Peyer's patch (tissue), 4 donors: ENCODE measurements around the gene FOXK1.

Source experiments
- CTCF ChIP-seq, 6 experiments: fragments of 450-650 bp in 4 of 6; fragments of 200-600 bp in 2 of 6; sonication (generic) in 1 of 6; IDR thresholded peaks; one replicate each; pipeline ENCODE4 v1.5.1; 2017 to 2019; ENCODE audit warnings: antibody characterized with exemption in 6 of 6, mild to moderate bottlenecking in 3 of 6, moderate library complexity in 1 of 6
- POLR2A ChIP-seq, 2 donors: fragments of 450-650 bp; IDR thresholded peaks; one replicate each; pipeline ENCODE4 v1.5.1; 2017; ENCODE audit warnings: antibody characterized with exemption in 2 of 2, mild to moderate bottlenecking in 2 of 2, moderate library complexity in 2 of 2

DNA sequence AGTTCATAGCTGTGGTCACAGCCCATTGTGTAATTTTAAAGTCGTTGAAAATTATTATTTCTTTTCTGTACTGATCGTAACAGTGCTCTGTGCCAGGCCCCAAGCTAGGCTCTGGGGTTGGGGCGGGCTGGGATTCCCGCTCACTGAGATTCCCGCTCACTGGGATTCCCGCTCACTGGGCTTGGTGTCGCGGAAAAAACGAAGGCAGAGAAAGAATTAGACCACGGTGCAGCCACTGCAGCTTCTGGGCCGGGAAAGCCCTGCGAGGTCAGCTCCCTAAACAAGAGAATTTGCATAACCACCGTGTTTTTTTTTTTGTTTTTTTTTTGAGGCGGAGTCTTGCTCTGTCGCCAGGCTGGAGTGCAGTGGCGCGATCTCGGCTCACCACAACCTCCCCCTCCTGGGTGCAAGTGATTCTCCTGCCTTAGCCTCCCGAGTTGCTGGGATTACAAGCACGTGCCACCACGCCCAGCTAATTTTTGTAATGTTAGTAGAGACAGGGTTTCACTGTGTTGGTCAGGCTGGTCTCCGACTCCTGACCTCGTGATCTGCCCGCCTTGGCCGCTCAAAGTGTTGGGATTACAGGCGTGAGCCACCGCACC, 31.2 kb downstream of the FOXK1 start:
- no peak for TF ChIP-seq CTCF (IDR thresholded peaks at IDR 0.05)
- no peak for TF ChIP-seq POLR2A (IDR thresholded peaks at IDR 0.05)
